Gastrocnemius medialis (tissue), 4 donors: Measurements from ENCODE around the gene CACNB1. TPM values are rescaled to one million over a fixed set of nuclear protein-coding genes. Genes with fewer than 3 reads are reported as not detected.

Experiments
- ATAC-seq, 2 donors: fragments of 150-250 bp; one replicate each; pipeline ENCODE4 v1.9.1; 2016
- DNase-seq, 2 donors: peaks; one replicate each; pipeline ENCODE4 v3.0.0-alpha.2; 2019
- H3K27ac ChIP-seq, 4 donors: fragments of 200-600 bp; sonication (generic); 1 replicate in 1 of 4; 2 replicates in 3 of 4; pipeline ENCODE4 v1.5.1; 2016 to 2018; ENCODE audit warnings: mild to moderate bottlenecking in 2 of 4, moderate library complexity in 1 of 4
- H3K27me3 ChIP-seq, 3 donors: fragments of 200-600 bp; sonication (generic) in 2 of 3; 1 replicate in 1 of 3; 2 replicates in 2 of 3; pipeline versions ENCODE4 v1.5.1 to v1.6.0; 2016 to 2019; ENCODE audit warnings: mild to moderate bottlenecking in 1 of 3, moderate library complexity in 1 of 3
- H3K36me3 ChIP-seq, 2 donors: fragments of 200-600 bp; sonication (generic) in 1 of 2; one replicate each; pipeline ENCODE4 v1.5.1; 2017 to 2018
- H3K4me1 ChIP-seq, 2 donors: fragments of 200-600 bp; sonication (generic) in 1 of 2; one replicate each; pipeline ENCODE4 v1.5.1; 2016 to 2017; ENCODE audit warnings: mild to moderate bottlenecking in 2 of 2
- H3K4me3 ChIP-seq, 4 donors: fragments of 200-600 bp; sonication (generic) in 3 of 4; 1 replicate in 1 of 4; 2 replicates in 3 of 4; pipeline ENCODE4 v1.5.1; 2016 to 2019; ENCODE audit warnings: mild to moderate bottlenecking in 2 of 4
- H3K9me3 ChIP-seq, 3 donors: fragments of 200-600 bp; sonication (generic) in 2 of 3; 1 replicate in 1 of 3; 2 replicates in 2 of 3; pipeline ENCODE4 v1.5.1; 2016 to 2019
- CTCF ChIP-seq, 5 experiments: fragments of 450-650 bp in 3 of 5; fragments of 200-600 bp in 2 of 5; sonication (generic) in 2 of 5; IDR thresholded peaks in 4 of 5; conservative IDR thresholded peaks in 1 of 5; 1 replicate in 4 of 5; 2 replicates in 1 of 5; pipeline ENCODE4 v1.5.1; 2016 to 2019; ENCODE audit warnings: antibody characterized with exemption in 5 of 5, mild to moderate bottlenecking in 3 of 5, moderate library complexity in 3 of 5
- POLR2A ChIP-seq, 2 donors: fragments of 450-650 bp; IDR thresholded peaks; one replicate each; pipeline ENCODE4 v1.6.1; 2017; ENCODE audit warnings: antibody characterized with exemption in 2 of 2, mild to moderate bottlenecking in 2 of 2, moderate library complexity in 2 of 2
- in situ Hi-C, 4 donors: fragments of 200-750 bp; cut with MboI; loops; one replicate each; pipeline versions ENCODE4 v1.15.0 to v1.8.0; 2017; ENCODE audit warnings: low sequenced_read_pairs in 4 of 4
- intact Hi-C: fragments of 100-400 bp; cut with DNase I; formaldehyde crosslinking; loops from one replicate; pipeline ENCODE4 v1.15.1; 2023; ENCODE audit warnings: low total_unique reads
- total RNA-seq, 4 donors: library from RNA; depleted of rRNA; stranded (reverse); fragments of >200 nt; gene quantifications; one replicate each; pipeline versions ENCODE4 v1.1.0 to v1.2.3, GENCODE V29; 2016

The CACNB1 gene
- total RNA-seq, 4 donors from 2014 or later: 236 to 432 (median 340) TPM

- H3K36me3 ChIP-seq: no peaks in the 10 kb centered on the region
- in situ Hi-C loops (no loop called here), intact Hi-C loops (no loop called here)
- no peaks in the 10 kb centered on the region for H3K9me3 ChIP-seq
- ATAC-seq (peak; percentile 27 to 42), DNase-seq (no peak)
- no peak overlapping the region for H3K4me3 ChIP-seq
- peaks cover 12 to 13% of the 10 kb centered on the region in 2 donors for H3K4me1 ChIP-seq
- H3K27ac ChIP-seq: peak overlapping the region; percentile 59 to 72 (median 65)
- no peak for TF ChIP-seq CTCF (IDR thresholded peaks at IDR 0.05 in 4 of 5, conservative IDR thresholded peaks at IDR 0.05 in 1 of 5)
- TF ChIP-seq POLR2A (IDR thresholded peaks at IDR 0.05): no peak
- H3K27me3 ChIP-seq: peaks cover 0 to 5% (median 1%) of the 10 kb centered on the region in 3 donors
Observed at GRCh38 chr17:39219647-39220154, 22.2 kb upstream of the CACNB1 start.

- intact Hi-C loops: no loop called here
Observed at GRCh38 chr17:39218906-39219305, 21.4 kb upstream of the CACNB1 start.

GRCh38 chr17:39217734-39218369 is 20.4 kb upstream of the CACNB1 start:
- intact Hi-C loops (no loop called here), in situ Hi-C loops (no loop called here)
- no peak for ATAC-seq
- Histone ChIP-seq H3K36me3 (no peaks in the 10 kb centered on the region), H3K27ac (no peak overlapping the region), H3K4me3 (no peak overlapping the region), H3K27me3 (no peaks in the 10 kb centered on the region), H3K9me3 (no peaks in the 10 kb centered on the region), H3K4me1 (peaks cover 12 to 13% of the 10 kb centered on the region in 2 donors)
- no peak for DNase-seq
- TF ChIP-seq POLR2A (IDR thresholded peaks at IDR 0.05) (no peak), CTCF (IDR thresholded peaks at IDR 0.05 in 4 of 5, conservative IDR thresholded peaks at IDR 0.05 in 1 of 5) (no peak)

More at GRCh38 chr17:39218906-39219305, 21.4 kb upstream of the CACNB1 start:
- Histone ChIP-seq H3K4me3 (no peak overlapping the region), H3K27me3 (no peaks in the 10 kb centered on the region), H3K27ac (peak overlapping the region in 1 of 4 donors; percentile 59), H3K36me3 (no peaks in the 10 kb centered on the region), H3K9me3 (no peaks in the 10 kb centered on the region), H3K4me1 (peaks cover 12 to 13% of the 10 kb centered on the region in 2 donors)
- DNase-seq (no peak), ATAC-seq (peak; percentile 27 to 45)
- in situ Hi-C loops: no loop called here
- TF ChIP-seq CTCF (IDR thresholded peaks at IDR 0.05 in 4 of 5, conservative IDR thresholded peaks at IDR 0.05 in 1 of 5) (no peak), POLR2A (IDR thresholded peaks at IDR 0.05) (no peak)

GRCh38 chr17:39213852-39214251 is 16.4 kb upstream of the CACNB1 start:
- DNase-seq (peak in 1 of 2 donors; percentile 56), ATAC-seq (no peak)
- Histone ChIP-seq H3K27ac (no peak overlapping the region), H3K36me3 (no peaks in the 10 kb centered on the region), H3K4me1 (peaks cover 17% of the 10 kb centered on the region in 2 donors), H3K9me3 (no peaks in the 10 kb centered on the region), H3K27me3 (no peaks in the 10 kb centered on the region), H3K4me3 (no peak overlapping the region)
- in situ Hi-C loops (no loop called here), intact Hi-C loops (loop anchor here (2.0 kb wide), 1 partner anchor 13 kb away; no protein-coding TSS in a partner anchor)
- TF ChIP-seq POLR2A (IDR thresholded peaks at IDR 0.05): no peak
- no peak for TF ChIP-seq CTCF (IDR thresholded peaks at IDR 0.05 in 4 of 5, conservative IDR thresholded peaks at IDR 0.05 in 1 of 5)
